ENCODE measurements around the gene ZBTB46.

Gene ZBTB46

GRCh38 chr20:63860325-63861051, 29.4 kb upstream of the ZBTB46 start:
- Histone ChIP-seq H4K20me1 (ENCODE audit: insufficient read depth, low read length, poor library complexity, severe bottlenecking) (peaks cover 1% of the 10 kb centered on the region), H3K4me3 (ENCODE audit: low read length, poor library complexity, severe bottlenecking) (no peak overlapping the region), H3K79me2 (ENCODE audit: insufficient read depth, low read length) (peaks cover 24% of the 10 kb centered on the region), H3K9me2 (replicated peaks; ENCODE audit: low read depth, low read length) (no peaks in the 10 kb centered on the region), H3K4me1 (ENCODE audit: insufficient read depth, low read length, poor library complexity, severe bottlenecking) (peaks cover 34% of the 10 kb centered on the region), H2AFZ (ENCODE audit: low read length) (no peak overlapping the region), H3K36me3 (ENCODE audit: insufficient read depth, low read length) (no peaks in the 10 kb centered on the region; the same call in 1 of the 2 replicates), H3K27me3 (ENCODE audit: insufficient read depth, low read length, poor library complexity, severe bottlenecking) (no peaks in the 10 kb centered on the region), H3K9ac (ENCODE audit: low read depth, low read length, poor library complexity, severe bottlenecking) (no peak overlapping the region), H3K9me3 (ENCODE audit: insufficient read depth, low read depth, low read length) (no peaks in the 10 kb centered on the region), H3F3A (ENCODE audit: low read depth) (no peaks in the 10 kb centered on the region), H3K4me2 (ENCODE audit: low read depth, low read length, poor library complexity, severe bottlenecking) (no peak overlapping the region)
- no peak for TF ChIP-seq EZH2phosphoT487 (IDR thresholded peaks at IDR 0.05; ENCODE audit: borderline replicate concordance)
- no peak for TF ChIP-seq CTCF (conservative IDR thresholded peaks at IDR 0.05; ENCODE audit: low read length)

GRCh38 chr20:63859166-63859699, 28.2 kb upstream of the ZBTB46 start:
- Histone ChIP-seq H3K9ac (ENCODE audit: low read depth, low read length, poor library complexity, severe bottlenecking) (peak overlapping the region; percentile 80), H3K4me3 (ENCODE audit: low read length, poor library complexity, severe bottlenecking) (peak overlapping the region; percentile 68), H3K79me2 (ENCODE audit: insufficient read depth, low read length) (peaks cover 21% of the 10 kb centered on the region; the same call in 1 of the 2 replicates), H3K27me3 (ENCODE audit: insufficient read depth, low read length, poor library complexity, severe bottlenecking) (no peaks in the 10 kb centered on the region), H3K9me3 (ENCODE audit: insufficient read depth, low read depth, low read length) (no peaks in the 10 kb centered on the region), H3F3A (ENCODE audit: low read depth) (no peaks in the 10 kb centered on the region), H2AFZ (ENCODE audit: low read length) (no peak overlapping the region), H3K4me2 (ENCODE audit: low read depth, low read length, poor library complexity, severe bottlenecking) (peak overlapping the region; percentile 81), H3K4me1 (ENCODE audit: insufficient read depth, low read length, poor library complexity, severe bottlenecking) (peaks cover 39% of the 10 kb centered on the region), H3K9me2 (replicated peaks; ENCODE audit: low read depth, low read length) (no peaks in the 10 kb centered on the region), H3K36me3 (ENCODE audit: insufficient read depth, low read length) (no peaks in the 10 kb centered on the region; the same call in 1 of the 2 replicates), H4K20me1 (ENCODE audit: insufficient read depth, low read length, poor library complexity, severe bottlenecking) (no peaks in the 10 kb centered on the region)
- TF ChIP-seq EZH2phosphoT487 (IDR thresholded peaks at IDR 0.05; ENCODE audit: borderline replicate concordance) (no peak), CTCF (conservative IDR thresholded peaks at IDR 0.05; ENCODE audit: low read length) (no peak; the same call in none of the 2 replicates)

GRCh38 chr20:63858393-63859165, 27.5 kb upstream of the ZBTB46 start:
- H3K9me3 ChIP-seq (ENCODE audit: insufficient read depth, low read depth, low read length): no peaks in the 10 kb centered on the region
- H3K9me2 ChIP-seq (replicated peaks; ENCODE audit: low read depth, low read length): no peaks in the 10 kb centered on the region
- H3F3A ChIP-seq (ENCODE audit: low read depth): no peaks in the 10 kb centered on the region
- no peaks in the 10 kb centered on the region for H4K20me1 ChIP-seq (ENCODE audit: insufficient read depth, low read length, poor library complexity, severe bottlenecking)
- no peaks in the 10 kb centered on the region for H3K27me3 ChIP-seq (ENCODE audit: insufficient read depth, low read length, poor library complexity, severe bottlenecking)
- peak overlapping the region; percentile 68 for H3K4me3 ChIP-seq (ENCODE audit: low read length, poor library complexity, severe bottlenecking)
- TF ChIP-seq EZH2phosphoT487 (IDR thresholded peaks at IDR 0.05; ENCODE audit: borderline replicate concordance) (no peak), CTCF (conservative IDR thresholded peaks at IDR 0.05; ENCODE audit: low read length) (no peak; the same call in 1 of the 2 replicates)
- no peaks in the 10 kb centered on the region; the same call in 1 of the 2 replicates for H3K36me3 ChIP-seq (ENCODE audit: insufficient read depth, low read length)
- H3K79me2 ChIP-seq (ENCODE audit: insufficient read depth, low read length): peaks cover 16% of the 10 kb centered on the region; the same call in 1 of the 2 replicates
- peak overlapping the region; percentile 45; the same call in 1 of the 2 replicates for H2AFZ ChIP-seq (ENCODE audit: low read length)
- peak overlapping the region; percentile 81 for H3K4me2 ChIP-seq (ENCODE audit: low read depth, low read length, poor library complexity, severe bottlenecking)
- peaks cover 41% of the 10 kb centered on the region for H3K4me1 ChIP-seq (ENCODE audit: insufficient read depth, low read length, poor library complexity, severe bottlenecking)
- H3K9ac ChIP-seq (ENCODE audit: low read depth, low read length, poor library complexity, severe bottlenecking): peak overlapping the region; percentile 80
